ENCODE measurements around the gene RFC2. TPM values are rescaled to one million over a fixed set of nuclear protein-coding genes. Genes with fewer than 3 reads are reported as not detected.

The RFC2 gene
- total RNA-seq (2022) (64.9 and 75.6 TPM in 2 replicates), Bru-seq, nascent RNA (percentile 77 among the genes with signal in this experiment), BruChase-seq, experiment 1, labeled RNA remaining after a 2-hour chase (percentile 76 among the genes with signal in this experiment), BruChase-seq, experiment 2, labeled RNA remaining after a 6-hour chase (percentile 81 among the genes with signal in this experiment)
- long read RNA-seq, transcript RFC2-213 (10 exons, 1,635 nt), result minor isoform, 9 of 293 reads
- long read RNA-seq, transcript RFC2-201 (11 exons, 1,695 nt), result major isoform, 226 of 293 reads
- long read RNA-seq, transcript RFC2-202 (10 exons, 1,576 nt), result minor isoform, 21 of 293 reads
- long read RNA-seq, partial matches to known transcripts, result 2 of 293 reads
- long read RNA-seq, other reads (novel, unspliced or antisense), result 35 of 293 reads

GRCh38 chr7:74254129-74254857 lies at the start of gene RFC2:
Gene RFC2, minus strand, starts transcription at chr7:74254399. Its CDS starts 16 bp downstream, at chr7:74254383.
- Histone ChIP-seq H3K4me1 (peaks cover 7% of the 10 kb centered on the region; the same call in 1 of the 2 replicates), H3K36me3 (ENCODE audit: control insufficient read depth, insufficient read depth, low read length) (peaks cover 5% of the 10 kb centered on the region; the same call in 1 of the 2 replicates), H3K9me3 (no peaks in the 10 kb centered on the region), H3K27me3 (replicated peaks; ENCODE audit: control insufficient read depth, insufficient read depth, low read length) (no peaks in the 10 kb centered on the region), H3K4me3 (ENCODE audit: low read depth, low read length) (peak within 1 kb of the TSS; percentile 98)
- BruUV-seq (replicated peaks), result no TSS peak
- ChIA-PET CTCF (interaction anchor here (0.6 to 1.2 kb wide), 3 partner anchors 48 to 365 kb away, joined by 3 to 5 read pairs (median 4); no protein-coding TSS in a partner anchor), POLR2A (interaction anchor here (0.6 kb wide), 1 partner anchor 33 kb away, joined by 3 read pairs; no protein-coding TSS in a partner anchor)
- peak within 1 kb of the TSS; percentile 97 for H3K27ac Mint-ChIP-seq (ENCODE audit: unreplicated experiment)
- peak; percentile 95 to 99 for DNase-seq
- intact Hi-C loops (cut with micrococcal nuclease; ENCODE audit: unreplicated experiment), result no loop called here
- H3K9me3 Mint-ChIP-seq (ENCODE audit: unreplicated experiment), result no peaks in the 10 kb centered on the region
- no peaks in the 10 kb centered on the region for H3K27me3 Mint-ChIP-seq (ENCODE audit: insufficient read depth, unreplicated experiment)
- peak in 1 of 2 experiments; percentile 41 for TF ChIP-seq CTCF (IDR thresholded peaks at IDR 0.05; ENCODE audit: insufficient read depth in 1 of 2, low read depth in 1 of 2, low read length in 1 of 2, severe bottlenecking in 1 of 2, unreplicated experiment in 1 of 2)
- H3K4me3 Mint-ChIP-seq (ENCODE audit: unreplicated experiment), result peak within 1 kb of the TSS; percentile 97
- H3K36me3 Mint-ChIP-seq (ENCODE audit: insufficient read depth, unreplicated experiment), result peaks cover 44% of the 10 kb centered on the region
- H3K4me1 Mint-ChIP-seq (ENCODE audit: low read depth, unreplicated experiment), result peaks cover 7% of the 10 kb centered on the region

DNA sequence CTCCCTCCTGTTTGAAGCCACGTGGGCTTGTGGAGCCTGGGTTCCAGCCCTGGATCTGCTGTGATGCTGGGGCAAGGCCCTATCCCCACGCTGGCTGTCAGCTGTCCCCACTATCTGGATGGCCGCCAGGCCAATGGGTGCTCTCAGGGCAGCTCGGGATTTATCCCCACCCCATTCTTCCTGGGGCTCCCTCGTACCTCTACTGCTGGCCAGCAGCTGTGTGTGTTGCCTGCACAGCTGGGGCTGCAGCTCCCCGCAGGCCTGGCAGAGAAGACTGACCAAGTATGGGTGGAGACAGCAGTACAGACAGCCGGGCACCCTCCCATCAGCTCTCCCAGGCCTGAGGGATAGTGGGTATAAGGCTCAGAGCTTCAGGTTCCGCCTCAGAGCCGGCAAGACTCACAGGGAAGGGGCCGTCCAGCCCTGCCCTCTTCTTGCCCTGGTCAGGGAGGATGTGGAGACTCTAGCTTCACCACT lies 48.6 kb upstream of the RFC2 start:
- Mint-ChIP-seq H3K4me1 (ENCODE audit: low read depth, unreplicated experiment) (peaks cover under 1% of the 10 kb centered on the region), H3K27ac (ENCODE audit: unreplicated experiment) (no peak overlapping the region), H3K9me3 (ENCODE audit: unreplicated experiment) (no peaks in the 10 kb centered on the region), H3K27me3 (ENCODE audit: insufficient read depth, unreplicated experiment) (no peaks in the 10 kb centered on the region), H3K36me3 (ENCODE audit: insufficient read depth, unreplicated experiment) (peaks cover 2% of the 10 kb centered on the region), H3K4me3 (ENCODE audit: unreplicated experiment) (no peak overlapping the region)
- POLR2A ChIA-PET, result no interaction called here
- BruUV-seq (replicated peaks), result no TSS peak
- Histone ChIP-seq H3K4me3 (ENCODE audit: low read depth, low read length) (no peak overlapping the region), H3K27me3 (replicated peaks; ENCODE audit: control insufficient read depth, insufficient read depth, low read length) (no peaks in the 10 kb centered on the region), H3K4me1 (no peaks in the 10 kb centered on the region), H3K9me3 (no peaks in the 10 kb centered on the region), H3K36me3 (ENCODE audit: control insufficient read depth, insufficient read depth, low read length) (no peaks in the 10 kb centered on the region)
- TF ChIP-seq CTCF (IDR thresholded peaks at IDR 0.05; ENCODE audit: insufficient read depth in 1 of 2, low read depth in 1 of 2, low read length in 1 of 2, severe bottlenecking in 1 of 2, unreplicated experiment in 1 of 2), result no peak
- intact Hi-C loops (cut with micrococcal nuclease; ENCODE audit: unreplicated experiment), result no loop called here
- no peak for DNase-seq
- CTCF ChIA-PET, result no interaction called here

DNA sequence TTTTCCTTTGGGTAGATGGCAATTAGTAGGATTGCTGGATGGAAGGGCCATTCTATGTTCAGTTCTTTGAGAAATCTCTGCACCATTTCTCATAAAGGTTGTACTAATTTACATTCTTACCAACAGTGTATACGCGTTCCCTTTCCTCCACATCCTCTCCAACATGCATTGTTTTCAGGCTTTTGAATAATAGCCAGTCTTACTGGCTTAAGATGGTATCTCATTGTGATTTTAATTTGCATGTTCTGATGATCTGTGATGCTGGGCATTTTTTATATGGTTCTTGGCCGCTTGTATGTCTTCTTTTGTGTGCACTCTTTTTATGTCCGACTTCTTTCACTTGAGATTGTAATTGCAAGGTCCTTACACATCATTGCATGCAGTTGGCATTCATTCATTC lies 46.7 kb upstream of the RFC2 start:
- Histone ChIP-seq H3K4me1 (no peaks in the 10 kb centered on the region), H3K27me3 (replicated peaks; ENCODE audit: control insufficient read depth, insufficient read depth, low read length) (no peaks in the 10 kb centered on the region), H3K9me3 (no peaks in the 10 kb centered on the region), H3K36me3 (ENCODE audit: control insufficient read depth, insufficient read depth, low read length) (no peaks in the 10 kb centered on the region; the same call in 1 of the 2 replicates), H3K4me3 (ENCODE audit: low read depth, low read length) (no peak overlapping the region)
- CTCF ChIA-PET, result no interaction called here
- peaks cover 11% of the 10 kb centered on the region for H3K4me1 Mint-ChIP-seq (ENCODE audit: low read depth, unreplicated experiment)
- BruUV-seq (replicated peaks), result no TSS peak
- H3K36me3 Mint-ChIP-seq (ENCODE audit: insufficient read depth, unreplicated experiment), result no peaks in the 10 kb centered on the region
- no peaks in the 10 kb centered on the region for H3K9me3 Mint-ChIP-seq (ENCODE audit: unreplicated experiment)
- no peak overlapping the region for H3K27ac Mint-ChIP-seq (ENCODE audit: unreplicated experiment)
- H3K4me3 Mint-ChIP-seq (ENCODE audit: unreplicated experiment), result no peak overlapping the region
- TF ChIP-seq CTCF (IDR thresholded peaks at IDR 0.05; ENCODE audit: insufficient read depth in 1 of 2, low read depth in 1 of 2, low read length in 1 of 2, severe bottlenecking in 1 of 2, unreplicated experiment in 1 of 2), result no peak
- H3K27me3 Mint-ChIP-seq (ENCODE audit: insufficient read depth, unreplicated experiment), result no peaks in the 10 kb centered on the region
- no peak for DNase-seq
- intact Hi-C loops (cut with micrococcal nuclease; ENCODE audit: unreplicated experiment), result no loop called here
- POLR2A ChIA-PET, result no interaction called here
